KOPT-K1 (cell line): ENCODE data around the gene CELF1.

ENCODE experiments used
- H3K27ac ChIP-seq: fragments of 200-600 bp; sonication (generic); 2 replicates; pipeline ENCODE4 v1.5.1; 2016; ENCODE audit warnings: antibody characterized with exemption, mild to moderate bottlenecking, low read depth, low read length; ENCODE audit not compliant: poor library complexity, severe bottlenecking
- H3K36me3 ChIP-seq: fragments of 200-600 bp; sonication (generic); 2 replicates; pipeline ENCODE4 v1.5.1; 2017; ENCODE audit warnings: antibody characterized with exemption, mild to moderate bottlenecking, low read length, moderate library complexity; ENCODE audit not compliant: insufficient read depth
- H3K9me3 ChIP-seq: fragments of 200-600 bp; sonication (generic); 2 replicates; pipeline ENCODE4 v1.5.1; 2017; ENCODE audit warnings: antibody characterized with exemption, low read length, mild to moderate bottlenecking; ENCODE audit not compliant: insufficient read depth, poor library complexity, severe bottlenecking

The CELF1 gene

DNA sequence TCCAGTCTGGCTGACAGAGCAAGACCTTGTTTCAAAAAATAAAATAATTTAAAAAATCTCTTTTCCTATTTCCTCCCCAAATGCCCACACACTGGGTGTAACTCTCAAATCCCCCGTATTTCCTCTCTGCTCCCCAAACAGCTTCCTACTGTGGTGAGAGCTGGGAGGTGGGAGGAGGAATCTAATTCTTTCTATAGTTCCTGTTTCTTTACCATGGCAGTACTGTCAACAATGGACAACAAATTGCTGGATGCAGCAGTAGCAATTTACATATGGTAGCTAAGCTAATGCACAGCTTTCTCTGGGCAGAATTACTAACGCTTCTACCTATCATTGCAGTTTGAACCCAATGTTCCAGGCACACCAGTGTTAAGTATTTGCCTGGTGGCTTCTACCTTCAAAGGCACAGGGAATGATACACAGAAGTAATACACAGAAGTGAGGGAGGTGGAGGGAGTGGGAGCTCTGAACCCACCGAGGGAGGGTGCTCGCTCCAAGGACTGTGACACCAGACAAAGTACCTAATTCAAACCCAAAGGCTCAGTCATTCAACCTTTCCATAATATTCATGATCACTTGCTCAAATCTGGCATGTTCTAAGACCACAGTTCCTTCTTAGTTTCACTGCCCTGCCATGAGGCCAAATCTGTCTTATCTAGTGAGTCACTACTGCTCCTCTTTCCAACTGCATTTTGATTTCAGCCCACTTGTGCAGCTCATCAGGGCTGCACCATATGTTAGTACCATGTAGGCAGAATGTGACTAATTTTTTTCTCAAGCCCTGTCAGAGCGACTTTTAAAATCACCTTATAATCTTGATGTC lies 37.9 kb downstream of the CELF1 start:
- H3K36me3 ChIP-seq: peaks cover 34% of the 10 kb centered on the region
- no peaks in the 10 kb centered on the region for H3K9me3 ChIP-seq
- H3K27ac ChIP-seq: no peak overlapping the region

- H3K9me3 ChIP-seq: no peaks in the 10 kb centered on the region
- H3K27ac ChIP-seq: no peak overlapping the region
- H3K36me3 ChIP-seq: peaks cover 45% of the 10 kb centered on the region
Measured at GRCh38 chr11:47512701-47513100, 40.2 kb downstream of the CELF1 start.

- peaks cover 43% of the 10 kb centered on the region for H3K36me3 ChIP-seq
- H3K27ac ChIP-seq: no peak overlapping the region
- no peaks in the 10 kb centered on the region for H3K9me3 ChIP-seq
Measured at GRCh38 chr11:47511917-47512316, 41.0 kb downstream of the CELF1 start.

DNA sequence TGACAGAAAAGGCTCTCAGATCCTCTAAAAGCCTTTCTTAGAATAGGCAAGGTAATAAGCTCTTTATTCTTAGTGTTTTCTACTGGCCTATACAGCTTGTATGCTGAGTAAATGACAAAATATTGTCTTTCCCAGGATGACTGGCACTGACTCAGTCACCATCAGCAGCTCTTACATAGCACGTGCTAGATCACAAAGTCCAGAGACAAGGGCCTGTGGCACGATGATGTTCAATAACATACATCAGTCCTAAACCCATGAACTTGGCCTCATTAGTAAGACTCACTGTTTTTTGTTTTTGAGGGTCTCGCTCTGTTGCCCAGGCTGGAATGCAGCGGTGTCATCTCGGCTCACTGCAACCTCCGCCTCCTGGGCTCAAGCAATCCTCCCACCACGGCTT lies 42.7 kb downstream of the CELF1 start:
- Histone ChIP-seq H3K36me3 (peaks cover 41% of the 10 kb centered on the region; the same call in 1 of the 2 replicates), H3K27ac (no peak overlapping the region), H3K9me3 (no peaks in the 10 kb centered on the region)

DNA sequence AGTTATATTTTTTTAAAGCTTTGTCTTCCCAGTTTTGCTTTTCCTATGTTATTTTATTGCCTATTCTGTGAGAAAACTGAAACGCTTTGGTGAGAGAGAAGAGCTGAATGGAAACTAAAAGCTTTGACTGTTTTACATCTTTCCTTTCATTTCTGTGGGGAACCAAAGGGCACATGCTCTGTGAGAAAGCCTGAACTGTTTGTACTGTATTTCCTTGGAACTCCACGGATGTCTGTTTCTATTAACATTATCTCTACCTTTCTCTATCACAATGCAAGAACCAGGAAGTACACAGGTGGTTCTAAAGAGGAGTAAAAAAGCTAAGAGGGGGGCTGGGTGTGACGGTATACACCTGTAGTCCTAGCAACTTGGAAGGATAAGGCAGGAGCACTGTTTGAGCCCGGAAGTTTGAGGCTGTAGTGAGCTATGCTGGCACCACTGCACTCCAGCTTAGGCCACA lies 43.8 kb downstream of the CELF1 start:
- Histone ChIP-seq H3K27ac (no peak overlapping the region), H3K36me3 (peaks cover 45% of the 10 kb centered on the region; the same call in 1 of the 2 replicates), H3K9me3 (no peaks in the 10 kb centered on the region)

GRCh38 chr11:47508240-47508957 lies 44.5 kb downstream of the CELF1 start:
- H3K27ac ChIP-seq: no peak overlapping the region
- peaks cover 51% of the 10 kb centered on the region; the same call in 1 of the 2 replicates for H3K36me3 ChIP-seq
- no peaks in the 10 kb centered on the region for H3K9me3 ChIP-seq

GRCh38 chr11:47507563-47508239 lies 45.2 kb downstream of the CELF1 start:
- peaks cover 58% of the 10 kb centered on the region; the same call in 1 of the 2 replicates for H3K36me3 ChIP-seq
- H3K27ac ChIP-seq: no peak overlapping the region
- no peaks in the 10 kb centered on the region for H3K9me3 ChIP-seq

- no peaks in the 10 kb centered on the region for H3K9me3 ChIP-seq
- H3K36me3 ChIP-seq: peaks cover 62% of the 10 kb centered on the region
- no peak overlapping the region for H3K27ac ChIP-seq
Measured at GRCh38 chr11:47506795-47507562, 46.0 kb downstream of the CELF1 start.

GRCh38 chr11:47506373-47506772 lies 46.6 kb downstream of the CELF1 start:
- H3K27ac ChIP-seq: no peak overlapping the region
- no peaks in the 10 kb centered on the region for H3K9me3 ChIP-seq
- peaks cover 62% of the 10 kb centered on the region for H3K36me3 ChIP-seq

GRCh38 chr11:47504910-47505309 lies 48.0 kb downstream of the CELF1 start:
- H3K9me3 ChIP-seq: no peaks in the 10 kb centered on the region
- H3K36me3 ChIP-seq: peaks cover 66% of the 10 kb centered on the region
- H3K27ac ChIP-seq: no peak overlapping the region

DNA sequence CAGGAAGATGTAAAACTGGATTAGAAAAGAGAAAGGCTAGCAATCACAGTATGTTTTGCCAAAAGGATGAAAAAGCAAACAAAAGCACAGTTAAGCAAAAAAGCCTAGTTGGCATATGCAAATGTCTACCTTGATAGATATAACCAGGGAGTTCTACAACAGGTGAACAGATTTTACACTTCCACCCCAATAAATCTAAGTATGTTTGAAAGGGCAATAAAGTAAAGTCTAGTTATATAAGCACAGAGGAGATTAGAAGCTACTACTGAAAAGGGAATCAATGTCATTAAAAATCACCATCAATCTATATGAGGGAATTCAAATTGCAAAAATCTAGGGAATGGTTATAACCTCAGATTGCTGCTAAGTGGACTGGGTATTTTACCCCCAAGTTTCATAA lies 49.7 kb downstream of the CELF1 start:
- Histone ChIP-seq H3K36me3 (peaks cover 70% of the 10 kb centered on the region), H3K27ac (no peak overlapping the region), H3K9me3 (no peaks in the 10 kb centered on the region)

GRCh38 chr11:47502767-47503166 lies 50.2 kb downstream of the CELF1 start:
- Histone ChIP-seq H3K27ac (no peak overlapping the region), H3K9me3 (no peaks in the 10 kb centered on the region), H3K36me3 (peaks cover 75% of the 10 kb centered on the region)

DNA sequence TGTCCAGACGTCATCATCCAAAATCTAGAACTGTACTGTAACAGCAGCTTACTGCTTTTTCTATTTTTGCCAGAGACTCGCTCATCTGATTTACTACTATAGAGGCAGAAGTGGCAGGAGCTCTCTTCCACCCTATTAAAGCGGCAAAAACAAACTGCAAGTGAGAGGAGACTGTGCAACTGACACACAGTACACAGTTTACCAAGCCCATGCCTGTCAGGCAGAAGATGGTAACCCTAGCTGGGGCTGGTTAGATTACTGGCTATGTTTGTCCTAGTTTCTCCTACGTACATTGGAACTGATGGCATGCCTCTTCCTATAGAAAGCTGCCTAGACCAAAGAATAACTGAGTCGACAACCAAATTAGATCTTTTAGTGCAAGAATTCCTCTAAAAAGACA lies 51.8 kb downstream of the CELF1 start:
- Histone ChIP-seq H3K36me3 (peaks cover 81% of the 10 kb centered on the region), H3K9me3 (no peaks in the 10 kb centered on the region), H3K27ac (no peak overlapping the region)

- no peak overlapping the region for H3K27ac ChIP-seq
- peaks cover 91% of the 10 kb centered on the region for H3K36me3 ChIP-seq
- H3K9me3 ChIP-seq: no peaks in the 10 kb centered on the region
Measured at GRCh38 chr11:47500121-47500520, 52.8 kb downstream of the CELF1 start.
